Stimulated activated CD4-positive, alpha-beta T cell treated with anti-CD3 and anti-CD28 coated beads, Interleukin-1b, Interleukin-23, amount 100 ng/mL, for 48 hours (primary cell): Measurements from ENCODE around the gene EEPD1.

ENCODE experiments used
- DNase-seq: peaks from one replicate; pipeline ENCODE4 v3.0.0-alpha.2; 2020

EEPD1 gene

DNA sequence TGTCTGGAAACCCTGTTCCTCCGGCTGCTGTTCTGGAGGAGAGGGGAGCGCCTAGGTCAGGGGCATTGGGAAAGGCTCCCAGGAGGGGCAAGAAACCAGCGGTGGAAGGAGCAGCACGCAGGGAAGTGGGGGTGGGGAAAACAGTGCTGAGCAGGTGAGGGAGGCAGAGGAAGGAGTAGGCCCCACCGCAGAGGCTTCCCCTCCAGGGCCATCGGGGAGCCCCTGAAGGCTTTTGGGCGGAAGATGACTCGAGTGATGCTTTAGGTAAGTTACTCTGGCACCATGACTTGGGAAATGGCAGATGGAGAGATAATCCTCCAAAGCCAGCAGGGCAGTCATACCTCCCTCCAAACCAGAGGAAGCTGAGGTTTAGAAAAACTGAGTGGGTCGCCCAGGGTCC is 130.1 kb downstream of the EEPD1 start:
- DNase-seq, result no peak

DNA sequence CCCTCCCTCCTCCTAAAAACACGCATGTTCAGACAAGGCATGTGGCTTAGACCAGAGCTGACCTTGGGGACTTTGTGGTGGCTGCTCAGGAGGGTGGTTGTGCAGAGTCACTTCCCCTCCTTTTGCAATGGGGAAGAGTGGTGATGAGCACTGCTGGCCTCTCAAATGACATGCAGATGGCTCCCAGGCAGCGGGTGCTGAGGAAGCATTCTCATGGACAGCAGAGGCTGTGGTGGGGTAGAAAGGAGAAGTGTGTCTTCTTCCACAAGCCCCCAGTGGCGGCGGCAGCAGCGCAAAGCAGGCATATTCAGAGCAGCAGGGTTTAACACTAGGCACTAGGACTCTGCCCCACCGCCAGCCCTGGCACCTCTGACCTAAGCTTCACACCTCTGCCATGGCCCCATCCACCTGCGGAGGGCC is 130.7 kb downstream of the EEPD1 start:
- no peak for DNase-seq

DNA sequence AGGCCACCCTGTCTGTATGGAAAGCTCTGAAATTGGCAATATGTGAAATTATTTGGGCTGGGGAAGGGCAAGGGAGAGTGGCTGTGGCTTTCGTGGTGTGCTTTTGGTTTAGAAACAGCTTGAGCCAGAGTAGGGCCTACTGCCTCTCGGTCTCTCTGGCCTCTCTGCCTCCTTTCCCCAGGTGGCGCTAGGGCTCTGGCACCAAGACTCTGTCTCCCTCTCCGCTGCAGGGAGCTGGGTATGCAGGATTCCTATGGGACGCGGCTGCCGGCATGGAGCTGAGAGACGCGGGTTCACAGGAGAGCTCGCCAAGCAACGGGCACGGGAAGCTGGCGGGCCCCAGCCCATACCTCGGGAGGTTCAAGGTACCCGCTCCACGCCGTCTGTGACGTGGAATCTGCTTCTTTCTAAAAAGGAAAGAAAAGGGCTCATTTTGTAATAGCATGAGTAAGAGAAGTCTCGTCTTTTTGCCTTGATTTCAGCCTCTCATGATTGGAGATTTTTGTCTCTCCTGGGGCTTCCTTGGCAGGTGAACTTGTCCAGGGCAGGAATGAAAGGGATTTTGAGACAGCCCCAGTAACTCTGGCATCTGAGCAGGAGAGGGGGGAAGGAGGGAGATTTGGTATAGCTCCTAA is 131.5 kb downstream of the EEPD1 start:
- DNase-seq, result no peak

DNA sequence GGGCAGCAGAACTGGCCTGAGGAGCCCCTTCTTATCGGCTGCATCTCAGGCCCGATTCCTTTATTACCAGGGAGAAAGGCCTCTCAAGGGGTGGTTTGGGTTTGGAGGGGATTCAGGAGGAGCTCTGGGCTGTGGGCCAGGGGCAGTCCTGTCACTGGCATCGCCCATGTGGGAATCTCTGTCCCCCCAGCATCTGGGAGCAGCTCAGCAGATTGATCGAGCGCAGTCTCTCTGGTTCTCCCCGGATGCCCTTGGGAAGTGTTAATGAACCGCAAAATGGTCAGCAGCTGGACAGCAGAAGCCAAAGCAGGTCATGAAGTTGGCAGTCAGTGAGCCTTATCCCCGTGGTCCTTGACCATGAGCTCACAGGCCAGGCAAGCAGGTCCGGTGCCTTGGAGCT is 132.2 kb downstream of the EEPD1 start:
- no peak for DNase-seq

DNA sequence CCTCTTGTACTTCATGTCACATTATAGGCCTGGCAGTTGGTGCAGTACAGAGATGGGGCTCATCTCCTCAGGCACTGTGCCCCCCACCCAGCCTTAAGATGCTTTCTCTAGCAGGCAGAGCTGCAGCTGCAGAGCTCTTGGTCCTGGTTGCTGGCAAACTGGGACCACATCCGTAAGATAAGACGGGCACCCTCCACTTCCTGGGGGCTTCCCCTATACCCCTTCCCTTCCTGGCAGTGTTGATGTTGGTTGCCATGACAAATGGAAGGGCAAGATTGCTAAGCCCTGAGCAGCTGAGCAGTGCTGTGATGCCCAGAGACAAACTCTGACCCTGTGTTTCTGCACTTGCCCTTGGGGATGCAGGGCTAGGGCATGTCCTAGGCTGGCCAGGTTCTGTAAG is 133.2 kb downstream of the EEPD1 start:
- DNase-seq, result peak; percentile 45

DNA sequence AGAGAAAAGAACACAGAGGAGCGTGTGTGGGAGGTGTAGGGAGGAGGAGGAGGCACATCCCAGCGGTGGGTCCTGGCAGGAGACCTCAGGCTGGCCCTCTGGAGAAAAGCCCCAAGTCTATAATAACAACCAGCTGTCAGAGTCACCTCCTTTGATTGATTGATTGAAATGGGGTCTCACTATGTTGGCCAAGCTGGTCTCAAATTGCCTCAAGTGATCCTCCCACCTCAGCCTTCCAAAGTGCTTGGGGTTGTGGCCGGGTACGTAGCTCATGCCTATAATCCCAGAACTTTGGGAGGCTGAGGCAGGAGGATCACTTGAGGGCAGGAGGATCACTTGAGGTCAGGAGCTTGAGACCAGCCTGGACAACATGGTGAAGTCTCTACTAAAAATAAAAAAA is 133.6 kb downstream of the EEPD1 start:
- no peak for DNase-seq

DNA sequence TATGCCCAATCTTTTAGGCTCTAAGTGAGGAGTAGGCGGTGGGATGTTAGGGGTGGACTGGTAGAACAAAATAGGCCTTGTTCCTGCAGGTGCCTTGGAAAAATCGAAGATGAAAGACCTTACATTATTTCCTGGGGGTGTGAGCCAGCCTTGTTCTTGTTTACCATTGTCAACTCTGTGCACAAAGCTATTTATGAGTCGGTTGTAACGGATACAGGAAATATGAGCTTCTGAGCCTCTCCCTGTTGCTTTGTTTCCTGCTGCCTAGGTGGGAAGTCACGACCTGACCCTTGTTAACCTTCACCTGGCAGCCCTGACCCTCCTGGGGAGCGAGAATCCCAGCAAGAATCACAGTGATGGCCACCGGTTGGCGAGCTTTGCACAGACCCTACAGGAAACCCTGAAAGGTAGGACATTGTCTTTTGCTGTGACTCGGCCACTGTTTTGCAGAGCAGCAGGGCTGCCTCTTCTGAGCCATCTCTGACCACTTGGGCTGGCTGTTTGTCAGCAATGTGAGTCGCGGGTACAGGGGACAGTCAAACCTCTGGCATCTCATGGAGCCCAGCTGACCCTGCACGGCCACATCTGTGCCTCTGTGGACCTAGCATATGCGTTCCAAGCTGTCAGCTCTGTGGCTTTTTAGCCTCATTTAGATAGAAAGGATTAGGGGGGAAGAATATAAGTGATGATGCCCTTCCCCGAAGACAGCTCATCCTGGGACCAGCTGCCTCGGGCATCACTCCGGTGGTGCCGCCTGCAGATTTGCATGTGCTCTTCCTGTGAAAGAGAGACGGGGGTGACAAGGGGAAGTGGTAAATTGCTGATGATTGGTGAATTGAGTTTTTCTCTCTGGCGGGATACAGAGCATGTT is 134.6 kb downstream of the EEPD1 start:
- peak; percentile 54 for DNase-seq

DNA sequence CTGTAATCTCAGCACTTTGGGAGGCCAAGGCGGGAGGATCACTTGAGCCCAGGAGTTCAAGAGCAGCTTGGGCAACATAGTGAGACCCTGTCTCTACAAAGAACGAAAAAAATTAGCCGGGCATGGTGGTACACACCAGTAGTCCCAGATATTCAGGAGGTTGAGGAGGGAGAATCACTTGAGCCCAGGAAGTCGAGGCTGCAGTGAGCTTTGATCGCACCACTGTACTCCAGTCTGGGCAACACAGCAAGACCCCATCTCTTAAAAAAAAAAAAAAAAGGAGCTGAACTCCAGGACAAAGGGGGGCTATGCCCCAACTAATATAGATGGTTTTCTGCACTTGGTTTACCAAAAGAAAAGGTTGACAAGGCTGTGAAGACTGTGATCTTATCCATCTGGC is 135.4 kb downstream of the EEPD1 start:
- DNase-seq, result no peak

DNA sequence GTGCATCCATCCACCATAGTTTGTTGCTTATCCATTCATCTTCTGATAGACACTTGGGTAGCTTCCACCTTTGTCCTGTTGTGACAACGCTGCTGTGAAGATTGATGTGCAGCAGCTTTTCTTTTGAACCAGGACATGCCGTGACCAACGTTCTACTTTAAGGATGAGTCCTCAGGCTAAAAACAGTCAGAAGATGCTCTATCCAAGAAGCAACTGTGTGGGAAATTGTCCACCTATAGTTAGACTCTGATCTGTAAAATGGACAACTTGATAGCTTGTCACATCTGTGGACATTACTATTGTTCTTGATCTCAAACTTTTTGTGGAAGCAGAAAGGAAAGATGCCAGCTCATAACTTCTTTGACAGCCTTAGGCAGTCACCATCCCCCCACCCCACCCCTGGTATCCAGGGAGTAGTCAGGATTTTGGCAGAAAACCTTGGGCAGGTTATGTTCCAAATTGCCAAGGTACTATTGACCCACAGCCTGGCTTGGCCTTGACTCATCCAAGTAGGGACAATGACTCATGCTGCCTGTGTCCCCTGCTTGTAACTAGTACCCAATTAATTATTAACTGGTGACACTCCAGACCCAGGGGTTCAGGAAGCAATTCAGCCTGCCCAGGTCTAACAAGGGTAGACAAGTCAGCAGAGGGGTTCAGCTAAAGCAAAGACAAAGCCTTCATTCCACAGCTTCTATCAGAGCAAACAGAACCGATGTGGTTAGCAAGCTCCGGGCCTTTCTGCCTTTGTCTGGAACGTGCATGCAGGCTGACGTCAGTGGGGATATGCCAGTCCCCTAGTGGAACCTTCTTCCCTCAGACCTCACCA is 137.0 kb downstream of the EEPD1 start:
- no peak for DNase-seq

DNA sequence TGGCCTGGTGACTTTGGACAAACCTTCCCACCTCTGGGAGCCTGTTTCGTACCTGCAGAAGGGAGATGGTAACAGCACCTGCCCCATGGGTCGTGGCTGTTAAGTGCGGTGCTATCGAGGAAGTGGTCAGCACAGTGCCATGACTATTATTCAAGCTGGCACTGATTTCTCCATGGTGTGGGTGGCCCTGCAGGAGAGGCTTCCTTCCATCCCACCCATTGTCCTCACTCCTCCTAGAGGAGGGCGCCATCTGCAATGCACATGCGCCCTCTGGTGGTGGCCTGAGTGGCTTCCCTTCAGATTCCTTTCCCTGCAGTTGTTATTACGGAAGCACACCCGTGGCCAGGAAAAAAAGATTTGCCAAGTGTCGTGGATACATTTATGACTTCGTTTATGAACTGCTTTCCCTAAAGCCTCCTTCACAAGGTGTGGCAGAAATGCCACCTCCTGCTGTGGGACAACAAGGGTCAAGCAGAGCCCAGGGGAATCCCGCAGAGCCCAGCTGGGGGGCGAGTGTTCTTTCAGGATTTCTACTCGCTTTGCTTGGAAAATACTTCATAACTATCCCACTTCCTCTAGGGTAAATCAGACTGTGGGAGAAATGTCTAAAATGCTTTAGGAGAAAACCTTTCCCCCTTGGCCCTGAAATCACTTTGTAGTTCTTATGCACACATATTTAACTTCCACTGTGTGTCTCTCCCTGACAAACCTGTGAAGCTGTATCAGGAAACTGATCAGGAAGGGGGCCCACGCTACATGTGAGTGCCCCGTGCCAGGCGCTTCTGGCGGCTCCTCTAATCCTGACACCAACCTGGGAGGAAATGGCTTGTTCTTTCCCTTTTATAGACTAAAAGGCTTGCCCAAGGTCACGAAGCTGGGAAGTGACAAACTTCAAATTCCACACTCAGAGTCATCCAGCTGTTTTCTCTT is 138.6 kb downstream of the EEPD1 start:
- peak; percentile 68 for DNase-seq

DNA sequence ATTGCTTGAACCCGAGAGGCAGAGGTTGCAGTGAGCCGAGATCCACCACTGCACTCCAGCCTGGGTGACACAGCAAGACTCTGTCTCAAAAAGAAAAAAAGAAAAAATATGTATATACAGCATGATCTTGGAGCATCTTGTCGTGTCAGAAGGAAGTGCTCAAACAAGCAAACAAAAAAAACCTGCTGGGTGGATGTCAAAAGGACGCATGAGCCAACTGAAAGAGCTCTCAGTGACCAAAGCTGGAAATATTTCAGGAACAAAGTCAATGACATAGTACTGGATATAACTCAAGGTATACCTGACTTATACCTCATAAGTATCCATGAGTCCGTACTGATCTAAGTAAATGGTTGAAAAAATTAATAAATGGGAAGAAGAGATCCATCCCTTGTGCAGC is 142.0 kb downstream of the EEPD1 start:
- no peak for DNase-seq

DNA sequence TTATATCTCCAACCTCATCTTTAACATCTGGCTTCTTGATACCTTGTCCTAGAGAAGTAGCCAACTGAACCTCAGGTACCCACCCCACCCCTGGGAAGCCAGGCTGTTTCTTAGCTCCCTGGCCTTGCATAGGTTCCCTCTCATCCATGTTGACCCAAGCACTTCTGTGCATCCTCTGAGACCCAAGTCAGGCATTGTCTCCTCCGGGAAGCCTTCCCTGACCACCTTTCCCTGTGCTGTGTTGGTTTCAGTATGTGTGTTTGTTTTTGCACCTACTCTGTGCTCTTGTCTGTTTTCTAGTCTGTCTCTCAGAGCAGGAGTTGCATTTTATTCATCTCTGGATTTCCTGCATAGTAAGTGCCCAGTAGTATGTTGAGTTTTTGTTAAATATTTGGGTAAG is 143.2 kb downstream of the EEPD1 start:
- no peak for DNase-seq

DNA sequence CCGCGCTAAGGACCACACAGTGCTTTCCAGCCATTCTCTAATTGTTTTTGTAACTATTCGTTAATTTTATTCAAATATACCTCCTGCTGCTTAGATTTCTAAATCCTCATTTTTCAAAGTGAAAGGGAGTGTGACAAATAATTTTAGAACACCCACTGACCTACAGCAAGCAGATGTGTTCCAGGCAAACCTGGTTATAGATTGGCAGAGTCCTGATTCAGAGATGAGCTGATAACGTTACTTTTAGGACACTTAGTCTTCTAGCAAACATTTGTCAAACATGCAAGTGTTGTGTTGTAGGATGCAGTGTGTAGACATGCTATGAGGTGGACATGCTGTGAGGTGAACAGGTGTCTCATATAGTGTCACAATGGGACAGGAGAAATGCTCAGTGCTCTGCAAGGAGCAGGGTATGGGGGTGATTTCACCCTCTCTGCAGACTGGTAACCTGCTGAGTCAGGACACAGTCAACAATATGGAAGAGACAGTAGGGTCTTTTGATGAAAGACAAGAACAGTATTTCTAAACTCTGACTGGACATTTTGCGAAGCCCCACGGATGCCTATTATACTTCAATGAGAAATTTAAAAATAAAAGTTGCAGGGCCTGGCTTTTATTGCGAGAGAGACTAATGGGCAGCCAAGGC is 144.4 kb downstream of the EEPD1 start:
- DNase-seq, result no peak

DNA sequence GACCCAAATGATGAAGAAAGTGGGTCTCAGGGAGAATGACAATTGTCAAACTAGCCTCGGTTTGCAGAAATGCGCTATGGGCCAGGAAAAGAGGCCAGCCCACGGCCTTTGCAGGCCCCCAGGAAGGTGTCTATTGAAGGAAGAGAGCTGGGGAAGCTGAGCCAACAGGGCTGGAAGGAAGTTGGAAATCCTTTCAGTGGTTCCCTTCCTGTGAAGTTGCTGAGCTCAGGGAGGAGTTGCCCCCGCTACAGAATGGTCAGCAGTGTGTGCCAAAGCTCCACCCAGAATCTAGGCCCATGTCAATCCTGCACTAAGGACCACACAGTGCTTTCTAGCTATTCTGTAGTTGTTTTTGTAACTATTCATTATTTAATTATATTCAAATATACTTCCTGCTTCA is 145.1 kb downstream of the EEPD1 start:
- no peak for DNase-seq

DNA sequence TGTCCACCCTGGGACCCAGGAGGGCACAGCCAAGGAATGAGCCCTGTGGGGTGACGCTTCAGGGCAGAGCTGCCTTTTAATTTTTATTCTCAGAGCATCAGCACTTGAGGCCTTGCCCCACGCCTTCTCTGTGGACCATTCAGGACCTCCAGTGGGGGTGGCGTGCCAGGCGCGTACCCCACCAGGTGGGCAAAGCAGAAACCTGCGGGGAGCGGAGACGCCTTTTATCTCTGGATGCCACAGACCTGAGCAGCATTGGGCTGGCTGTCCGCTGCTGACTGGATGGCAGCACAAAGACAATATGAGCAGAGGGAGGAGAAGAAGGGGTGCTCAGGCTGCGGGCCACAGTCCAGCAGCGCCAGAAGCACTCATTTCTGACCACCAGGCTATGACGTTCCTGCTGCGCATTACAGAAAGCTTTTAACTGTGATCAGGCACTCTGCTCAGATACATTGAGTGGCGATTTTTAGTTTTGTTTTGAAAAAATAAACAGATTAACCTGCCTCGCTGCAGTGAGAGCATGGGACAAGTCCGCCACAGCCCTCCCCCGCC is 146.2 kb downstream of the EEPD1 start:
- DNase-seq, result no peak

DNA sequence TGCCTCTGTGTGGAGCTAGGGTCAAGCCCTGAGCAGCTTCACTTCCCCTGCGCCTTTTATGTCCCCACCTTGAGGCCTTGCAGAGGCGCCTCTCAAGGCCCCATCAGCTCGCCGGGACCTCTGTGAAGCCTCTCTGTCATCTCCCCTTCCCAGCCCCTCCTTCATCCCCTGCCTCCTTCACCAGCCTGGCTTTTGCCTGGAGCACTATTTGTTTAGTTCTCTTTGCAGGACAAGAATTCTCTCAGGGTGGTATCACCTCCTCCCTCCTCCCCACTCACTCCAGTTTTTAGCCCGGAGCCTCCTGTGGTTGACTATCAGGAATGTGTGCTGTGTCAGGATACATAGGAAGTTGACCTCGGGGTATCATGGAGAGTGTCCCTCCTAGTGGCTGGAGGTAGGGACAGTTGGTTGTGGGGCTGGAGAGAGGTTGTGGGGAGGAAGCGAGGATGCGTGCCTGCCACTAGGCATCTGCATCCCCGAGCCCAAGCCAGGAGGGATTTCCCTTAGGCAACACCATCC is 146.8 kb downstream of the EEPD1 start:
- DNase-seq, result no peak

DNA sequence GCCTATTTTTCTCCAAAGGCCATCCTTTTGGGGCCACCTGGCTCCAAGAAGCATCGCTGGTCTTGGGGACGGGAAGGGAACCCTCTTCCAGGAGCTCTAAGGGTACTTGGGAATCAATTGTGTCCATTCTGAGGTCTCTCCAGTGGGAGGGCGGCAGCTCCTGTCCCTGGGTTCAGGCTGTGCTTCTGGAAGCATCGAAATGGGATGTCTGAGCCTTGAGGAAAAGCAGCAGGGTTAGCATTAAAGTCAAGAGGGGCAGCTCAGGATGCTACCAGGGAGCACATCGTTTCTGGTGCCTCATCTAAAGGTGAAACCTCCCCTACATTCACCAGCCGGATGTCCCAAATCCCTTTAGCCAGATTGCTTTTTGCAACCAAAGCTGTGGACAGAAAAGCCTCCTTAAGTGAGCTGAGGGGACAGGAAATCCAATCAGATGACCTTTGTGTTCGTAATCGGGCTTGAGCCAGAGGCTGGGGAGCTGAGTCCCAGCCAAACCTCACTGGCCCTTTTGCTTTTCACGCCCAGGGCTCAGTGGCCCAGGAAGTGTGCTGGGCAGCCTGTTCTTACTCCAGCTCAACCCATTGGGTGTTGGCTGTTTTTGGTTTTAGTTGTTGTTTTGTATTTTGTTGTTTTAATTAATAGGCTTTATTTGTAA is 147.8 kb downstream of the EEPD1 start:
- DNase-seq, result no peak

DNA sequence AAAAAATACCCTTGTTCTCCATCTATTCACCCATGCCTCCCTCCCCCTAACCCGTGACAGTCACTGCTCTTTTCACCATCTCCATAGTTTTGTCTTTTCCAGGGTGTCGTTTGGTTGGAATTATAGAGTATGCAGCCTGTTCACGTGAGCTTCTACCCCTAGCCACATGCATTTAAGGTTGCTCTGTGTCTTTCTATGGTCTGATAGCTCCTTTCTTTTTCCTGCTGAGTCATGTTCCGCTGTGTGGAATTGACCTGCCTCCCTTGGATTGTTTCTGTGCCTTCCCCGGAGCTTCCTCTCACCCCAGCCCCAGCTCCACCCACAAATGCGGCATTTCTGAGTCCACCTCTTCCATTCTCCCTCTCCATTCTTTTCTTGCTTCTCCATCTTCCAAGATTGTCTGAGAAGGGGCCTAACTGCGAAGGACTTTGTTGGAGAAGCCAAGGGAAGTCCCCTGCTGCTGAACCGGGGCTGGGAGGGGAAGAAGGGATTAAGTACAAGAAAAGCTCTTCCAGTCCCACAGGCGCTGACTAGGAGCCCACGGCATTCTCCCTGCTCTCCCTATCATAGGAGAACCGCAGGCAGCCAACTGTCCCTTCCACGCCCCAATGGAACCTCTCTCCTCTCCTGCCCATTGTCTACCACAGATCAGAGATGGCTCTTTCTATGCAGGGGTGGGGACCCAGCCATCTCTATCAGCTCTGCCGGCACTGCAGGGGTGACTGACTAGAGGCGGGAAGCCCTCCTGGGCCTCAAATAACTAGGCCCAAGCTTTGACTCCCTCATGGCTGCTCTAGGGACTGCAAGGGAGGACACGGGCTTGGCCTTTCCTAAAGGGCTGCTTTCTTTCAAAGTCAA is 149.1 kb downstream of the EEPD1 start:
- no peak for DNase-seq

DNA sequence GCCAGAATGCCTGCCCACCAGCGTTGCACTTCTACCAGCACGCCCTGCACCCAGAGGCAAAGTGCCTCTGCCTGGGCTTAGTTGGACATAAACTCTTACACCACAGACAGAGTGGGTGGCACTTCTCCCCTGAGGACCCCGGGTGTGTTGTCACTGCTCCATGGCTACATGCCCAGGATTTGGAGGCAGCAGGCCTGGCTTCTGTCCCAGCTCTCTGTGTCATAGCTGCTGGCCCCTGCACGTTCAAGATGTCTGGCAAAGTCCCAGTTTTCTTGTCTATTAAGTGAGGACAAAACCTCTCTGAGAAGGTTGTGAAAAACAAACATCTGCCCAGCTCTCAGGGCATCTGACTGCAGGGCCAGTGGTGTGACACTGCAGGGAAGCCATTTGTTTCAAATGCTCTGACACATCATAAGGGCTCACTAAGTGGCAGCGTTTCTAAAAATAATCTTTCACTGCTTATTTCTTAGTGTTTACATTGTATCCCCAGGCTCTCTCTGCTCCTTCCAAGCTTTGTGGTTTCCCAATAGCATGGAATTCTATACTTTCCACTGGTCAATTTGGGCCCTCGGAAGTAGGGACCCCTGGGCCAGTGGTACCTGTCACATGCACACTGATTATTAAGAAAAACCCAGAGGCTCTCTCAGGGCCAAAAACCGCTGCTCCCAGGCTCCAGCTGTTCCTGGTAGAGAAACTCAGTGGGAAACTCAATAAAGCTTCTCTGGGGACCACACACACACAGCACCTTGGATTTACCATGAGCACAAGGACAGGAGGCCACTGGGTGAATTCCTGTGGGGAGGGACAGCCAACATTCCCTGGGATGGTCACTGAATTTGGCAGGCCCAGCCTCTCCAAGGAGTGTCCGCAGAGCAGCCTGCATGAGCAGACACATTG is 150.4 kb downstream of the EEPD1 start:
- DNase-seq, result no peak
